ENCODE data around the gene STYK1.

The STYK1 gene

DNA sequence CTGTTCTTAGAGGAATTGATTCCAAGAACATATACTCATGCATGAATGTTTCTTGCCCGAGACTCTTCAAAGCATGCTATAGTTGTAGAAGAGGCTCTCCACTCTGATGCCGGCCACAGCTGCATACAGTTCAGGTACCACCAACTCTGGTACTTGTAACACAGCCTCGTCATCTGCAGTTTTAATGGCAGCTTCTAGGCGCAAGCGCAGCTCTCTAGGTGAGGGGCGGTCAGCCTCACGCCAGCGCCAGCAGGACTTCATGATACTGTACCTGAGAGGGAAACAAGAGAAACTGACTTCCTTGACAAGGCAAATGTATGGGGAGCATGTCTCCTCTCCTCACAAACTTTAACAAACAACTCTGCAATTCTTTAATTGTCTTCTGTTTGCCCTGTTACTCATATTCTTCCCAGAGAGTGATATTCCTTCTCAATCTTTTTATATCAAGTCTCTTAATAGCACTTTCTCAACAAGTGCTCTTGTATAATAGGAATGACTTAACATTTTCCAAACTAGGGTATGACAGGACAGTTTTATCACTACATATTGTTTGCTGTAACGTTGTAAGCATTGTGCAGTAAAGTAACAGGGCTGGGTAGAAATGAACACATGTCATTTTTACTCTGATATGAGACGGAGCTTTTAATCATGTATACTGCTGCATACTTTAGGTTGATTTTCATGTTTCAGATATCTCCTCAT, 53.6 kb downstream of the STYK1 start:
- DNase-seq (ENCODE audit: low read depth), result no peak
- H3K4me3 ChIP-seq (ENCODE audit: control insufficient read depth, low read depth, low read length), result no peak overlapping the region
- TF ChIP-seq, protein P1, sequence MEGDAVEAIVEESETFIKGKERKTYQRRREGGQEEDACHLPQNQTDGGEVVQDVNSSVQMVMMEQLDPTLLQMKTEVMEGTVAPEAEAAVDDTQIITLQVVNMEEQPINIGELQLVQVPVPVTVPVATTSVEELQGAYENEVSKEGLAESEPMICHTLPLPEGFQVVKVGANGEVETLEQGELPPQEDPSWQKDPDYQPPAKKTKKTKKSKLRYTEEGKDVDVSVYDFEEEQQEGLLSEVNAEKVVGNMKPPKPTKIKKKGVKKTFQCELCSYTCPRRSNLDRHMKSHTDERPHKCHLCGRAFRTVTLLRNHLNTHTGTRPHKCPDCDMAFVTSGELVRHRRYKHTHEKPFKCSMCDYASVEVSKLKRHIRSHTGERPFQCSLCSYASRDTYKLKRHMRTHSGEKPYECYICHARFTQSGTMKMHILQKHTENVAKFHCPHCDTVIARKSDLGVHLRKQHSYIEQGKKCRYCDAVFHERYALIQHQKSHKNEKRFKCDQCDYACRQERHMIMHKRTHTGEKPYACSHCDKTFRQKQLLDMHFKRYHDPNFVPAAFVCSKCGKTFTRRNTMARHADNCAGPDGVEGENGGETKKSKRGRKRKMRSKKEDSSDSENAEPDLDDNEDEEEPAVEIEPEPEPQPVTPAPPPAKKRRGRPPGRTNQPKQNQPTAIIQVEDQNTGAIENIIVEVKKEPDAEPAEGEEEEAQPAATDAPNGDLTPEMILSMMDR (conservative IDR thresholded peaks at IDR 0.05; ENCODE audit: control insufficient read depth, insufficient read depth, low read depth, low read length), result no peak

DNA sequence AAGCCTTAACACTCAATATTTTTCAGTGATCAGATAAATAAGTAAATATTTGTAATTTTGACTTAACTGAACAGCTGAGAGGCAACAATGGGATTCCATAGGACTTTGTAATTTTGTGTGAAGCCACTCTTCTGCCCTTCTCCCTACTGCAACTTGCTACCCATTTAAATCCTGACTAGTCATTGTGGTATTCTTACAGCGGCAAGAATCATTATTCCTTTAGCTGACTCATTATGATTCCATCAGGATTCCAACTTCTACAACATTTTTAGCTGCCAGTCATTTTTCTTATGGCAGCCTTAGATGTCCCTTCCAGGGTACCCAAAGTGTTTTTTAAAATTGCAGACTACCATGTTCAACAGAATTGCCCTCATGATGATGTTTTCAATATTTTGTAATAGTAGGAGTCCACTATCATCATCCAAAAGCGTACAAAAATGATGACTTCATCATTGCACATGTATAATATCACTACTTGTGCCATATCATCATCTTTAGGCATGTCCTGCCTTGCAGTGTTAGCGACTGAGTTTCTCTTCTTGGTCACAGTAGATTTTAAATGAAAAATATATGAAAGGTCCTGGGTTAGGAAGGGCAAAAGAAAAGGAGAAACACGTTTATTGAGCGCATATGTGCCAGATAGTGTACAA, 55.4 kb downstream of the STYK1 start:
- TF ChIP-seq, protein P1 (conservative IDR thresholded peaks at IDR 0.05; ENCODE audit: control insufficient read depth, insufficient read depth, low read depth, low read length), result no peak
- DNase-seq (ENCODE audit: low read depth), result peak; percentile 84
- H3K4me3 ChIP-seq (ENCODE audit: control insufficient read depth, low read depth, low read length), result no peak overlapping the region

DNA sequence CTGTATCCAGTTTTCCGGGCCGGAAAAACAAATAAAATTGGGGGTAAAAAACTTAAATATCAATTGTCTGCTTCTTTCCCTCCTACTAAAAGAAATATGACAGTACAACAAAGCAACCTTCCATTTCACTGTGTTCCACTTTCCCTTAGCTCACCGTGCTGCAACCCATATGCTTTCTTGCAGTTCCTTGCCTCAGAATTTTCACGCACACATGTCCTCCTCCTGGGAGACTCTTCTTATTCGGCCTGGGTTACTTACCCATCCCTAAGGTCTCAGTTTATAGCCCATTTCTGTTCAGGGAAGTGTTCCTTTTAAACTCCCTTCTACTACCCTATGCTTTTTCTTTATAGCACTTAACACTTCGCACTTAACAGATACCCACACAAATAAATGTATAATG, 56.0 kb downstream of the STYK1 start:
- DNase-seq (ENCODE audit: low read depth), result no peak
- no peak overlapping the region for H3K4me3 ChIP-seq (ENCODE audit: control insufficient read depth, low read depth, low read length)
- TF ChIP-seq, protein P1 (conservative IDR thresholded peaks at IDR 0.05; ENCODE audit: control insufficient read depth, insufficient read depth, low read depth, low read length), result no peak

DNA sequence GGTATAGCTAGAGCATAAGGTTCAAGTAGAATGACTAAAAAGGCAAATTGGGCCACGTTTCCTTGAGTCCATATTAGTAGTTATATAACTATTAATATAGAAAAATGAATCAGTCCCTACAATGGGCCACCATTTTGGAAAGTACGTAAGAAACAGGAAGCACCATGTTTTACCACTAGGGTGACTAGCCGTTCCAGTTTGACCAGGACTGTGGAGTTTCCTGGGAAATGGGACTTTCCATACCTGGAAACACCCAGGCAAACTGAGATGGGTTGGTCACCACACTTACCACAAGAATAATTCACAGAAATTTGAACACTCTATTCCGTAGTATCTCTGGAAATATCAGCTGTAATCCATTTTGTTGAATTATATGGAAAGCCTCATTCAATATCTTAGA, 58.3 kb downstream of the STYK1 start:
- TF ChIP-seq, protein P1 (conservative IDR thresholded peaks at IDR 0.05; ENCODE audit: control insufficient read depth, insufficient read depth, low read depth, low read length), result no peak
- DNase-seq (ENCODE audit: low read depth), result no peak
- no peak overlapping the region for H3K4me3 ChIP-seq (ENCODE audit: control insufficient read depth, low read depth, low read length)

DNA sequence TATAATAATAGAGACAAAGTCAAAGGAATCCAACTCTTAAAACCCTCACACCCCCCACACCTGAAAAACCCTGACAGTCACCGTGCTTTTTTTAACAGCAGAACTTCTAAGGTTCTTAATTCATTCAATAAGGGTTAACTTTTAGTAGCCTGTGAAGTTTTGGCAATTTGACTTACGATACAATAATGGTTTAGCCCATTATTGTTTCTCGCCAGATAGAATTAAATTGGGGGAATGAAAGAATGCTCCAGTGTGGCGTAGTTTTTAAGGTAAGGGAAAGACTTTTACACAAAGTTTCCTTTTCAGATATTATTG, 59.8 kb downstream of the STYK1 start:
- peak overlapping the region; percentile 64 for H3K4me3 ChIP-seq (ENCODE audit: control insufficient read depth, low read depth, low read length)
- TF ChIP-seq, protein P1 (conservative IDR thresholded peaks at IDR 0.05; ENCODE audit: control insufficient read depth, insufficient read depth, low read depth, low read length), result no peak
- no peak for DNase-seq (ENCODE audit: low read depth)

DNA sequence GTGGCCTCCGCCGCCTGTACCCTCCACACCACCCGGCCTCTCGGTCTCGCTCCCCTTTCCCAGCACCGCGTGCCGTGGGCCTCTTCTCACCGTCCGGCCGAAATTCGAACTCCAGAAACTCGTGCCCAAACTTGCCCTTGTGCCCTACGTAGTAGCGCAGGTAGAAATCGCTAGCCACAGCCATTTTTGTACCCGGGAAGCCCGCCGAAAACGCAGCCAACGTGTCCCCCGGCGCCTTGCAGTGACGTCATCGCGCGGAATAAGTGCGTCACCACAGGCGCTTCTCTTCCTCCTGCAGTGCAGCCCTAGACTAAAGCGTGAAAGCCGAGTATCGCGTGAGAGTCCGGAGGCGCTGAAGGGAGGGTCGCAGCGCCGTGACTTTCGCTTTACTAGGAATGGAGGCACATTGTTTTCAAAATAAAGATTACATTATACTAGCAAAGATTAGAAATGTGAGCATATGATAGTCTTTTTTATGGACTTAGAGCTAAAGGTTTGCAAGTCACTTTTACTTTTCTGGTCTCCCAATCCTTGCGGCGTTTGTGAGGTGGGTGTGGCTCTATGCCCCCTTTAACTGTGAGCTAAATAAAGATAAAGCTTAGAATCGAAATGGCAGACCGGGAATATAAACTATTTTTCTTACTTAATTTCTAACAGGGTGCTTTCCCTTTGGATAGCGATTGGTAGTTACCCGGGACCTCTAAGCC, 60.4 kb downstream of the STYK1 start, which contains the start of gene MAGOHB:
MAGOHB (minus strand) TSS at position 261 of the 707 bp plus-strand sequence; CDS start at position 184, 77 bp downstream.
- peak; percentile 95 for DNase-seq (ENCODE audit: low read depth)
- TF ChIP-seq, protein P1 (conservative IDR thresholded peaks at IDR 0.05; ENCODE audit: control insufficient read depth, insufficient read depth, low read depth, low read length), result no peak
- H3K4me3 ChIP-seq (ENCODE audit: control insufficient read depth, low read depth, low read length), result peak within 1 kb of the TSS; percentile 64

Measured in fibroblast of mammary gland (primary cell).